Measurements from ENCODE around the gene METTL24. TPM values are rescaled to one million over a fixed set of nuclear protein-coding genes. Genes with fewer than 3 reads are reported as not detected.

METTL24 gene, protein sequence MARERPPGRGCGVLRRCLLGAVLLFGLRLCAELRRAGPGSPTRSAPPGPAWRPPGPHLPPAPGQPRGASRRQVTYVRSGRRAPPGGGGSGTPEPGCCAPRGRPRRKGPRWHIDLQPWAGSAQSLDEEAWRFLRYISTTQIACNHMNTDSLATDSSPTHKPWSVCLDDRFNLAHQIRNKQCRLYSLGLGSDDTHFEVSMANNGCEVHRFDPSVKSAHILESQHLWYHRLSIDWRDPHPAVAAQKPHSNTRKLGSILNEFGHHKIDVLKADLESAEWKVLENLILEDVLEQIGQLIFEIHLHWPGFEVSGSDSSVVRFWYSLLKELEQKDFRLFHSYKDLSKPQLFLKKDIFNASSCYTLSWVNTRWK
- total RNA-seq: 0.91 TPM
- long read RNA-seq, partial matches to known transcripts: 0 of 6 reads
- long read RNA-seq, other reads (novel, unspliced or antisense): 6 of 6 reads

DNA sequence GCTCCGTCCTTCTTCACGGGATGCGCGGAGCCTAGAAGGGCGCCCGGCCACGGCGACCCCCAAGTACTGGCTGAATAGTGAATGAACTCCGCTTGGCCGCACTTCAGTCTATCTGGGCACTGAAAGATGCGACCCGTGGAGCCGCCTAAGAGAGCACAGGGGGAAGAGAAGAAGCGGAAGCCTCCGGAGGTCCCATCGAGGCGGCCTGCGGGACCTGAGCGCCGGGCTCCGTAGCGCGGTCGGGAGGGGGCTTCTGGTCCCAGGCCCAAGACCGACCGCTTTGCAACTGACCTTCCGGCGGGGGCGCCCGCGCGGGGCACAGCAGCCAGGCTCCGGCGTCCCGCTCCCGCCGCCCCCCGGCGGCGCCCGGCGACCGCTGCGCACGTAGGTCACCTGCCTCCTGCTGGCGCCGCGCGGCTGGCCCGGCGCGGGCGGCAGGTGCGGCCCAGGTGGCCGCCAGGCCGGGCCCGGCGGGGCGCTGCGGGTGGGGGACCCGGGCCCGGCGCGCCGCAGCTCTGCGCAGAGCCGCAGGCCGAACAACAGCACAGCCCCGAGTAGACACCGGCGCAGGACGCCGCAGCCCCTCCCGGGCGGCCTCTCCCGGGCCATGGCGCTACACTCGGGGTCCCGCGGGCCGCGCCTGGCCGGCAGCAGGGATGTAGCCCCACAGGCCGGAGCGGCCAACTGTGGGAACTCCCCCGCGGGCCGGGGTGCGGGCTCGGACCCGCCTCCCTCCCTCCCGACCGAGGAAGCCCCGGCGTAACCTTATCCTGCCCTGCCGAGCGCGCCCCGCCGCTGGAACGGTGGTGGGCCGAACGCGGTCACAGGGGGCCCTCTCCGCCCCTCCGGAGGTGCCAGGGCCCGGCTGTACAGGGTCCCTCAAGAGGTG lies at the start of gene METTL24:
TSS of gene METTL24 (minus strand) at position 686 of the 889 bp plus-strand sequence. CDS start at position 609, 77 bp downstream.
- intact Hi-C loops (cut with DNase I): no loop called here
- ATAC-seq (ENCODE audit: poor library complexity): peak; percentile 68

DNA sequence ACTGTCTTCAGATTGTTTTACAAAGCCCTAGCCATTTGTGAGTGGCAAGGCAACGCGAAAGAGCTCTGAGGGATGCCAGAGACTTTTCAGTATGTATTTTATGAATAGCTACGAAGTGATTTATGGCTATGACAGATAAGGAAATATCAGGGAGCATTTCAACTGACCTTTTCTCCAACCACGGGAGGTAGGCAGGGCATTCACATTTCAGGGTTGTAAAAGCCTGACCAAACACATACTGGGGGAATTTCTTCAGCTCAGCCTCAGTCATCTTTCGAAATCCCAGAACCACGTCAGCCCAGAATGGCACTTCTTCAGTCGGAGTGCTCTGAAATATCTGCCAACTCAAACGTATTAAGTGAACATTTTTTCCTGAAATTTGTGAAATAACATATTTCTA lies 46.5 kb upstream of the METTL24 start:
- intact Hi-C loops (cut with DNase I): no loop called here
- no peak for ATAC-seq (ENCODE audit: poor library complexity)
- DNase-seq: no peak

More for the DNA sequence above, at the start of gene METTL24:
- DNase-seq: peak; percentile 46

DNA sequence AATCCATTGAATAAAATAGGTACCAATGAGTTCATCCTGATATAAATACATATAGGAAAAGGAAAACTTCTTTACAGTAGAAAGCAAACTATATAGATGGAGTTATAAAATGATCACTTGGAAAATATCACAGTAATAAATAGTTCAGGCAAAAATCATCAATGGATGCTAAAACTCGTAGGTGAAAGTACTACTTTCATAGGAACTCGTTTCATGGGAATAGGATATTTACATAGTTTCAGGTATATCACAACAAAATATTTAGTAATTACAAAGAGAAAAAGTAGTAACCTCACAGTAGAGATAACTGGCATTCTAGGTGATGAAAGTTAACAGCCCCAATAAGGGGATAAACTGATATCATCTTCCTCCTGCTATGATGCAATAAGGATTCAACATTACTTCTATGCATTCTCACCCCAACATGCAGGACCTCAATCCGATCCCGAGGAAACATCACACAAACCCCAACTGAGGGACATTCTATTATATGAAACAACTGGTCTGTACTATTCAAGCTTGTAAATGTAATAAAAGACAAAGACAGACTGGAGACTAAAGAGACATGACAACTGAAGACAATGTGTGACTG lies 43.5 kb upstream of the METTL24 start:
- no peak for DNase-seq
- no peak for ATAC-seq (ENCODE audit: poor library complexity)
- intact Hi-C loops (cut with DNase I): no loop called here

DNA sequence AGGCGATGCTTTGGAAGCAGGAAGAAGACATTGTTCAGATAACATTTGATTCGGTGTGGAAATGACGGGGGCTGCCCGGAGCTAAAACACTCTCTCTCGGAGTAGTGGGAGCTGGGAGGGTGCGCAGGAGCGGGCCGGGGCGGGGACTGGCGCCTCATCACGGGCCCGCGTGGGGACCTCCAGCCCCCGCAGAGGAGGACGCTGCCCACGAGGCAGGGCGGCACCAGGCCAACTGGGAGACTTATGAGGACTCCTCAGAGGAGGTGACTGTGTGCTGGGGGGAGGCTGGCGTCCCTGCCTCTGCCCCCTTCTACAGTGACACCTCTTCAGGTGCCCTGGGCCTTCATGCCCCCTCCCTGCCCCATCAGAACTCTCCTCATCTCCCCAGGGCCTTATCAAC lies 42.1 kb upstream of the METTL24 start:
- intact Hi-C loops (cut with DNase I): no loop called here
- no peak for ATAC-seq (ENCODE audit: poor library complexity)
- no peak for DNase-seq

DNA sequence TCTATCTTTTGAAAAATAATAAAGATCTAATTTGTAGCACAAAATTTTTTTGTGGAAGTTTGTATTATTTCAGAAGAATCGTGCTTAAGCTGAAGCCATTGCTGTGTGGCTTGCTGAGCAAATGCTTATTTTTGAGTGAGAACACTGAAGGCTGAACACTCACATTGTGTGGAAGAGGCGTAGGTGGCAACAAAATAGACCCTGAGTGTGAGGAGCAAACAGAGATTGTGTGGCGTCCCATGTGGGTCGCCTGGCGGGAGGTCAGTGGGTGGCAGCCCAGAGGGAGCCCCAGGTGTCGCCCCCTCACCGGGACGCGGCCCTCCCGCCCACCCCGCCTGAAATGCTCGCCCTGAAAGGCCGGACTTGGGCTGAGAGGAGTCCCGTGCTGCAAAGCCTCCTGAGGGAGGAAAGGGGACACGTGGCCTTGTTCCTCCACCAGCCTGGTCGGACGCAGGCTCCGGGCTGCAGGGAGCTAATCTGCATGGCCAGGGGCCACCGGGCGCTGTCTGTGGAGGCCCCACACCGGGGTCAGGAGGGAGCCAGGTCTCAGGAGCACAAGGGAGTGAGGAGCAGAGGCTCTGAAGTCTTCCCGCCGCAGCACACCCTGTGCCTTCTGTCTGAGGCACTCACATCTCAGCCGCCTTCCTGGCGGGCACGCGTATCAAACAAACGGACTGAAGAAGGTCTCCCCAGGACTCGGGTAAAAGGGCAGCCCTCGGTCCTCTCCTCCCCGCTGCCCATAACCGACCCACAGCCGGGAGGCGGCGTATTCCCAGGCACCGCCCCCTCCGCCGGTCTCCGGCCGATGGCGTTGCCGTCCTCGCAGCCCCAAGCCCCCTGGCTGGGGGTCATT lies 41.3 kb upstream of the METTL24 start:
- DNase-seq (peak; percentile 47), ATAC-seq (ENCODE audit: poor library complexity) (peak; percentile 54)
- intact Hi-C loops (cut with DNase I): no loop called here

DNA sequence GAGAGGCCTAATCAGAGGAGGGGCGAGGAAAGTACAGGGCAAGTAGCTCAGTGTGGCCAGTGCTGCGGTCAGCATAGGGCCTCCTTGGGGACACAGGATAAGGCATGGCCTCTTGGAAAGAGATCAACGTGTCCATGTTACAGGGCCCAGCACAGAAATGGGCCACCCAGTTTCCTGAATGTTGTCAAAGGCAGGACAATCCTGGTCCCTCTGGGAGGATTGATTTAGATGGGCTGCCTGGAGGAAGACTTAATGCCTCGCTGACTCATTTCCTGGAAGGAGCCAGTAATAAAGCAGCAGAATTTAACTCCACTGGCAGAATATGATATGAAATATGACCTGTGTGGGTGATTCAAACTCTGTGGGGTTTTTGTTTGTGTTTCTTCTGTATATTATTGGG lies 40.6 kb upstream of the METTL24 start:
- intact Hi-C loops (cut with DNase I): no loop called here
- ATAC-seq (ENCODE audit: poor library complexity) (no peak), DNase-seq (no peak)

DNA sequence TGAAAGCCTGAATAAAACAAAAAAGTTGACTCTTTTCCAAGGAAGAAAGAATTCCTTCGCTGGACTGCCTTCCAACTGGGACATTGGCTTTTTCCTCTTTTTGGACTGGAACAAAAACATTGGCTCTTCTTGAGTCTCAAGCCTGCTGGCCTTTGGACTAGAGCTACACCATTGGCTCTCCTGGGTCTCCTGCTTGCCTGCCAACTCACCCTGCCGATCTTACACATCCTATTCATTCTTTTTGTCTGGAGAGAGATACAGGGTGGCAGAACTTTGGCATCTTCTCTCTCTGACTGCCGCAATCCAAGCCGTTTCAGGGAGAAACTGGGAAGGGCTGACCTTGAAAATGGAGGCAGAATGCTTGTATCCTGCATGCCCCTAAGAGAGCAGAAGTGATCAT lies 37.1 kb upstream of the METTL24 start:
- intact Hi-C loops (cut with DNase I): no loop called here
- ATAC-seq (ENCODE audit: poor library complexity): peak; percentile 41
- no peak for DNase-seq

DNA sequence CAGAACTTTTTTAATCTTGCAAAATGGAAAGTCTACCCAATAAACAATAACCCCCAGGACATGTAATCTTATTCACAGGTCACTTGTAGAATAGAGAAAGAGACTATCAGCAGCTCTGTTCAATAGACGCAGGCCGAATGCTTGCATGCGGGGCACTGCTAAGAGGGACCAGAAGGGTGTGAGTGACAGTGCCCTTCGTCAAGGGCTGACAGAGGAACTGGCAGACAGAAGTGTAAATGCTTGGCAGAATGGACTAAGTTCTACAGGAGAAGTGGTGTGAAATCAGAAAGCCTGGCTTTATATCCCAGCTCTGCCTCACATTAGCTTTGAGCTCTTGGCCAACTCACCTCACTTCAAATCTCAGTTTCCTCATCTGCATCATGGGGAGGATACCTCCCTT lies 36.3 kb upstream of the METTL24 start:
- peak; percentile 81 for ATAC-seq (ENCODE audit: poor library complexity)
- DNase-seq: no peak
- intact Hi-C loops (cut with DNase I): no loop called here

DNA sequence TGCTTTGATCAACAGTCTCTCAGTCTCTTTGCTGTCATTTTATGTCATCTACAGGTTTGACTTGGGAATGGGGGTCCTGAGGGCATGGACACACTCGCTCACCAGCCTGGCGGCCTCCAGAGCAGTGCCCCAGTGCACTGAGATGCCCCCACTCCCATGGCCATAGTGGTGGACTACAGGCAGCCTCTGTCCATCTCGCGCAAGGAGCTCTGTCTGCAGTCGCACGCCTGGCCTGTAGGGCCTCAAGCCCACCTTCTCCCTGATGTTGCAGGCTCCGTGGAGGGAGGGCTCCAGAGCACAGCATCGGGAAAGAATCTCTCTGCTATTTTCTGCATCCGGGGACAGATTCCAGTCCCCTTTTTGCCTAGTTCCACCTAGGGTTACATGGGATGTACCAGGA lies 34.6 kb upstream of the METTL24 start:
- intact Hi-C loops (cut with DNase I): no loop called here
- no peak for DNase-seq
- no peak for ATAC-seq (ENCODE audit: poor library complexity)

DNA sequence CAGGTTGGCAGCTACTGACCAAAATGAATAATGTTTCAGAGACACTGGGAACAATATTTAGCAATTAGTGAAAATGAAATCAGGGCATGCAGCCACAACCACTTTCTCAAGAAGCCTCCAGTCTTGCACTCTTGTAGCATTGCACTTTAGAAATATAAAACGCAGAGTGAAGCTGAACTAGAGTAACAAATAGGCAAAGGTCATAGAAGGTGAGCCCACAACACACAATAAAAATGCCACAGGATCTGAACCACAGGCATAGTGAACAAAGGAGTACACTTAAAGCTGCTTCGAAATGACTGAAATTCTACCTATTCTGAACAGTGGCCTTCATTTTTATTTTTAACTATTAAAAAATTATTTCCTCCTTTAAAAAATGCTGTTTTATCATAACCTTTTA lies 32.3 kb upstream of the METTL24 start:
- intact Hi-C loops (cut with DNase I): no loop called here
- no peak for DNase-seq
- no peak for ATAC-seq (ENCODE audit: poor library complexity)

DNA sequence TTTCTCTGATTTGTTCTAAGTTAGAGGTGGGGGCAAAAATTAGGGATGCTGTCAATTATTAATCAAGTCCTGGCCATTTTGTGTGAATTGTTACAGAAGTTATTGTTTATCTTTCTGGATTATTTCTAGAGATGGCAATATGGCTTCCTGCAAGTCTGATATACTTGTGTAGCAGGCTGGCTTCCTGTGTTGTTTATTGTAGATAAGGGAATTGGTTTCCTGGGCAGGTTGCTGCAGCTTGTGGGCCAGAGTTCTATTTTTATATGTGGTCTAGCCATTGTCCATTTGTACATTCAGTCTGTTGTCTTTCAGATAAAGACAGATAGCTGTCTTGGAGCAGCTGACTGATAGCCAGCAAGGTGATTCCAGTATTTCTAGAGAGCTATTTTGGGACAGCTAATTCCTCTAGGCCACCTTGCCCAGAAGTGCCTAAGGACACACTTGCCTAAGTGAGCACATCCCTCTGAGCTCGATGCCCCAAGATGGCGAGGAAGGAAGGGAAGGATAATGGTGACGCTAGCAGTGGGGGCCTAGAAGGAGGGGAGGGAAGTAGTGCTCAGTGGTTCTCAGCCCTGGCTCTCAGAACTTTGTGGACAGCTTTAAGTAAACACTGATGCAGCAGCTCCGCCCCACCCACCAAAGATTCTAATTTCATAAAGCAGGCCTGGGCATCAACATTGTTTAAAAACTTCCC lies 31.7 kb upstream of the METTL24 start:
- DNase-seq (no peak), ATAC-seq (ENCODE audit: poor library complexity) (peak; percentile 28)
- intact Hi-C loops (cut with DNase I): loop anchor here (10.0 kb wide), 1 partner anchor 685 kb away; no protein-coding TSS in a partner anchor

DNA sequence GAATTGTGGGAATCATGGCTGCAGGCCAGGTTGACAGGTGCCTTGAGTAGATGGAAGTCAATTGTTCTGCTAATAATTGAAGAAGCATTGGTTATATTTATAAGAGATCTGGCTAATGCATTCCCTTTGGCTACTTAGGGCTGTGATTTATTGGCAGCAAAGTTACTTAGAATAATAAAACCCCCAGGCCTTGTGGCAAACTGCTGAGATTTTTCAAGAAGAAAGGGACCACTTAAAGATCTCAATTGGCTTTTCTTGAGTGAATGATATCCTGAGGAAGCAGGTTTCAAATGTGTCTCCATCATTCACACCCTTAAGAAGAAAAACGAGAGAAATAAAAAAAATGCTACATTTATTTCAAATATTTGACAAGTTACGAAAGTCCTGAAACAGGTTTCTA lies 29.8 kb upstream of the METTL24 start:
- no peak for ATAC-seq (ENCODE audit: poor library complexity)
- DNase-seq: no peak
- intact Hi-C loops (cut with DNase I): loop anchor here (10.0 kb wide), 1 partner anchor 683 kb away; no protein-coding TSS in a partner anchor

DNA sequence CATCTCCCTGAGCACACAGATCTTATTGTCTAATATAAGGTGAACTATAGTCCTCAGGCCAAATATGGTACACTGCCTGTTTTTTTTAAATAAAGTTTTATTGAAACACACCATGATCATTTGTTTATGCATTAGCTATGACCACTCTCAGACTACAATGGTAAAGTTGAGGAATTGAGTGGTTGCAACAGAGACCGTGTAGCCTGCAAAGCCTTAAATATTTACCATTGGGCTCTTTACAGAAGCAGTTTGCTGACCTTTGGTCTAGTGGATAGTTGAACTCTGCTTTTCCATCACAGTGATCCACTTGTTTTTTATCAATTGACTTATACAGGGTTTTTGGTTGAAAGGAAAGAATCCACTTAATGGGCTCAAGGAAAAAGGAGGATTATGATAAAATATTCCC lies 27.3 kb upstream of the METTL24 start:
- ATAC-seq (ENCODE audit: poor library complexity) (no peak), DNase-seq (no peak)
- intact Hi-C loops (cut with DNase I): loop anchor here (10.0 kb wide), 1 partner anchor 681 kb away; no protein-coding TSS in a partner anchor

DNA sequence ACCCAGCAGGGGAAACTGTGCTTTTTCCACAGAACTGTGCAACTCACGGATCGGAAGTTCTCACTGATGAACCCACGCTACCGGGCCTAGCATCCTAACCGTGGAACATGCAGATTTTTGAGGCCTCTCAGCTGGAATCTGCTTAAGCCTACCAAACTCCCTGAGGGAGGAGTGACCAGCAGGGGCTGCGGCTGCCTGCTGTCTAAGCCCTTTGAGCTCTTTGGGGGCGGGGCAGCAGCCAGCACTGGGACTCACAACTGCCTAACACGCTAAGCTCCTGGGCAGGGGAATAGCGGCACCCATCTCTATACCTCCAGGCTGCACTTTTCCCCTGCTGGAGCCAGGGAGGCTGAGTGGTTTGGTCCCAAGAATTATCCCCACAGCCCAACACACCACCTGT lies 20.4 kb upstream of the METTL24 start:
- DNase-seq (no peak), ATAC-seq (ENCODE audit: poor library complexity) (no peak)
- intact Hi-C loops (cut with DNase I): no loop called here

DNA sequence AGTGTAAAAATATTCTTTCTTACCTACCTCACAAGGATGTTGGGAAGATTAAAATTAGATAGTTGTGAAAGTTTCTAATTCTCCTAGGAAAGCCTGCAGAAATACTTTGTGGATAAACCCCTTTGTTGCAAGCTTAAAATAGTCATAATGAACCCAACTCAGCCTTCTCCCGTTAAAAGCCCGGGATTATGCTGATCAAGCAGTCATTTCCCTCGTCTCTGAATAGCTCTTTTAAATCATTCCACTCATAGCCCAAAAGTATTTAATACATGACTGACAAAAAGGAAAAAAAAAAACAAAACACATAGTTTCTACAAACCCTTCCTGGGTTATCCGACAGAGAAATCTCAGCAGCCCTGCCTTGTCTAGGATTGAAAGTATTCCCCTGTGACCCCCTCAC lies 10.9 kb upstream of the METTL24 start:
- DNase-seq: no peak
- ATAC-seq (ENCODE audit: poor library complexity): no peak
- intact Hi-C loops (cut with DNase I): no loop called here

DNA sequence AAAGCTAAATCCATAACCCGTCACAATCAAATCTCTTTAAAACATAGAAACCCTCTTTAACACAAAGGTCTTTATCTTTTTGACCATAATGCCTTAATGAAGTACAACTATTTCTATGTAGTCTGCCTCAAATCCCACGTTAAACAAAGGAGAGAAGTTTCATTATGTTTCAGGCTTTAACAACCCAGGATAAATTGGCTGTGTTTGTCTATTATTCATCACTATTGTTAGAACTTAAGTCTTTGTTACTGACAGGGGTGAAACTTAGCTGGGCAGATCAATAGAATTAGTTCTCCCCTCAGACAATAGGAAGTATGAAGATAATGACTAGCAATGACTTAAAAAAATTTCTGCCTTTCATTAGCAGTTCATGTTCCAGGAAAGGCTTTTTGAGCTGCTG lies 10.1 kb upstream of the METTL24 start:
- ATAC-seq (ENCODE audit: poor library complexity) (no peak), DNase-seq (no peak)
- intact Hi-C loops (cut with DNase I): no loop called here

DNA sequence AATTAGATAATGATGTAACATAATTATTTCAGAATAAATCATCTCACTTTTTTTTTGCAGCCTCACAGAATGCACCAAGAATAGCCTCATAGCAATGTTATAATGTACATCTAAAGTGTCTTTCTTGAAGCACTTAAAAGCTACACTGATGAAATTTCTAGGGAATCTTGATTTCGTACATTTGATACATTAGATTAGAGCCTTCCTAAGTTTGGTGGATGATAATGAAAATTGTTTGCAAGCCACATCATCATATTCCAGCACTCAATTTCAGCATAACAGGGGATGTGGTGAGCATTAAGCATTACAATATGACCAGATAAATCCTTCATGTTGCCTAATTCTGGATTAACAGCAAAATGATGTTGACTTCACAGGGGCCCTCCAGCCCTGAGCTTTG lies 9.7 kb upstream of the METTL24 start:
- intact Hi-C loops (cut with DNase I): no loop called here
- ATAC-seq (ENCODE audit: poor library complexity): no peak

DNA sequence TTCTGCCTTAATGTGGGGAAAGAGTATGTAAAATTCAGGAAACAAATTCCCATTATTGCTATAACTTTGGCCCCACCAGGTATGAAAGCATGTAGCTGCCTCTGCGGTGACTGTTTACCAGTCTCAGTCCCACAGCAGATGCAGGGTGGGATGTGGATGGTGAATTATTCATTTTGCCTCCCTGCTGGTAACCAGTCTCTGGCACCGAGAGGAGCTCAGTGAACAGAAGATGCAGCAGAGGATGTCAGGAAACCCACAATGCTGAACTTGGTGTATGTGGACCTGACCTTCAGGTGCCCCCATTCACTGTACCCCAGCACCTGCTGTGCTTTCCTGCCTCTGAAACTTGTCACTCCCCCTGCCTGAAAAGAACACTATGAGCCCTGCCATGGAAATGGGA lies 8.8 kb upstream of the METTL24 start:
- intact Hi-C loops (cut with DNase I): no loop called here
- no peak for DNase-seq
- no peak for ATAC-seq (ENCODE audit: poor library complexity)

More for the DNA sequence above, 9.7 kb upstream of the METTL24 start:
- DNase-seq: no peak

Measured in Right ventricle myocardium superior (tissue), 1 donor.